ENCODE data around the gene G6PD.

The G6PD gene

GRCh38 chrX:154489182-154489581, 57.5 kb downstream of the G6PD start:
- no peak for DNase-seq (ENCODE audit: low read depth)
- TF ChIP-seq MAX (IDR thresholded peaks at IDR 0.05; ENCODE audit: low read depth, low read length) (no peak), CTCF (IDR thresholded peaks at IDR 0.05; ENCODE audit: low read depth, low read length) (no peak), POLR2A (IDR thresholded peaks at IDR 0.05; ENCODE audit: extremely low read depth, insufficient read length) (no peak)
- H3K4me3 ChIP-seq (ENCODE audit: low read depth, low read length) = no peak overlapping the region

GRCh38 chrX:154488336-154489075, 58.1 kb downstream of the G6PD start:
- no peak for DNase-seq (ENCODE audit: low read depth)
- H3K4me3 ChIP-seq (ENCODE audit: low read depth, low read length) = no peak overlapping the region
- TF ChIP-seq MYC (IDR thresholded peaks at IDR 0.05; ENCODE audit: low read depth, low read length) = no peak
- TF ChIP-seq MAX (IDR thresholded peaks at IDR 0.05; ENCODE audit: low read depth, low read length) = no peak
- TF ChIP-seq POLR2A (IDR thresholded peaks at IDR 0.05; ENCODE audit: extremely low read depth, insufficient read length) = no peak
- no peak for TF ChIP-seq CTCF (IDR thresholded peaks at IDR 0.05; ENCODE audit: low read depth, low read length)

GRCh38 chrX:154487518-154488290, 58.9 kb downstream of the G6PD start:
- H3K4me3 ChIP-seq (ENCODE audit: low read depth, low read length) = no peak overlapping the region
- no peak for TF ChIP-seq CTCF (IDR thresholded peaks at IDR 0.05; ENCODE audit: low read depth, low read length)
- no peak for TF ChIP-seq MYC (IDR thresholded peaks at IDR 0.05; ENCODE audit: low read depth, low read length)
- no peak for TF ChIP-seq POLR2A (IDR thresholded peaks at IDR 0.05; ENCODE audit: extremely low read depth, insufficient read length)
- no peak for TF ChIP-seq MAX (IDR thresholded peaks at IDR 0.05; ENCODE audit: low read depth, low read length)
- DNase-seq (ENCODE audit: low read depth) = no peak

- peak; percentile 75 for DNase-seq (ENCODE audit: low read depth)
These were observed 60.0 kb downstream of the G6PD start, which contains the start of gene UBL4A for GRCh38 chrX:154486396-154487207. TSS of gene UBL4A (minus strand) at chrX:154486615. CDS start at chrX:154486584, 31 bp downstream.

GRCh38 chrX:154486052-154486395, 60.6 kb downstream of the G6PD start:
- peak overlapping the region; percentile 70 for H3K4me3 ChIP-seq (ENCODE audit: low read depth, low read length)
- no peak for TF ChIP-seq POLR2A (IDR thresholded peaks at IDR 0.05; ENCODE audit: extremely low read depth, insufficient read length)
- peak; percentile 54; the same call in 1 of the 2 replicates for TF ChIP-seq MAX (IDR thresholded peaks at IDR 0.05; ENCODE audit: low read depth, low read length)
- DNase-seq (ENCODE audit: low read depth) = peak; percentile 51

More at GRCh38 chrX:154486396-154487207, 60.0 kb downstream of the G6PD start, which contains the start of gene UBL4A:
- no peak for TF ChIP-seq MAX (IDR thresholded peaks at IDR 0.05; ENCODE audit: low read depth, low read length)
- peak; percentile 45 for TF ChIP-seq POLR2A (IDR thresholded peaks at IDR 0.05; ENCODE audit: extremely low read depth, insufficient read length)
- peak within 1 kb of the TSS; percentile 70 for H3K4me3 ChIP-seq (ENCODE audit: low read depth, low read length)

- TF ChIP-seq CTCF (IDR thresholded peaks at IDR 0.05; ENCODE audit: low read depth, low read length) = no peak
- TF ChIP-seq POLR2A (IDR thresholded peaks at IDR 0.05; ENCODE audit: extremely low read depth, insufficient read length) = no peak
- TF ChIP-seq MYC (IDR thresholded peaks at IDR 0.05; ENCODE audit: low read depth, low read length) = no peak
- no peak for TF ChIP-seq MAX (IDR thresholded peaks at IDR 0.05; ENCODE audit: low read depth, low read length)
- DNase-seq (ENCODE audit: low read depth) = no peak
- H3K4me3 ChIP-seq (ENCODE audit: low read depth, low read length) = peak overlapping the region; percentile 70
These were observed 61.2 kb downstream of the G6PD start for GRCh38 chrX:154485150-154486051.
